ENCODE measurements around the gene SEPTIN2. TPM values are rescaled to one million over a fixed set of nuclear protein-coding genes. Genes with fewer than 3 reads are reported as not detected.
"Not testable (repeated sequence)": the region's sequence is repeated elsewhere in the genome, so short reads cannot be mapped to it uniquely, and the experiment has no call there.

Gene SEPTIN2
- total RNA-seq, 1 donor from 2014 or later = 217 TPM

- intact Hi-C loops (cut with micrococcal nuclease) = no loop called here
Measured at GRCh38 chr2:241344925-241345651, 29.4 kb downstream of the SEPTIN2 start.

- intact Hi-C loops (cut with micrococcal nuclease) = no loop called here
Measured at GRCh38 chr2:241349941-241350340, 34.2 kb downstream of the SEPTIN2 start.

GRCh38 chr2:241350530-241350877 is 34.8 kb downstream of the SEPTIN2 start:
- intact Hi-C loops (cut with micrococcal nuclease) = no loop called here

- intact Hi-C loops (cut with micrococcal nuclease) = no loop called here
Measured at GRCh38 chr2:241350878-241351639, 35.3 kb downstream of the SEPTIN2 start.

GRCh38 chr2:241351640-241352031 is 35.9 kb downstream of the SEPTIN2 start:
- intact Hi-C loops (cut with micrococcal nuclease) = no loop called here

- intact Hi-C loops (cut with micrococcal nuclease) = no loop called here
Measured at GRCh38 chr2:241352227-241352626, 36.5 kb downstream of the SEPTIN2 start.

GRCh38 chr2:241354668-241355658 is 39.2 kb downstream of the SEPTIN2 start:
- intact Hi-C loops (cut with micrococcal nuclease) = loop anchor here (1.0 to 5.0 kb wide), 3 partner anchors 318 to 788 kb away; partner anchors contain the start of genes DTYMK and RNPEPL1

GRCh38 chr2:241355983-241356870 is 40.5 kb downstream of the SEPTIN2 start, which contains the start of gene FARP2:
TSS of gene FARP2 (plus strand) at chr2:241356285. CDS start at chr2:241373108, 16,823 bp downstream.
- intact Hi-C loops (cut with micrococcal nuclease) = loop anchor here (1.0 to 5.0 kb wide), 16 partner anchors 41 to 789 kb away; partner anchors contain the start of genes D2HGDH, DTYMK, HDLBP and ING5

GRCh38 chr2:241356871-241357260 is 41.1 kb downstream of the SEPTIN2 start:
- intact Hi-C loops (cut with micrococcal nuclease) = loop anchor here (1.0 to 5.0 kb wide), 15 partner anchors 42 to 790 kb away; partner anchors contain the start of genes D2HGDH, HDLBP, ING5 and MTERF4

- intact Hi-C loops (cut with micrococcal nuclease) = loop anchor here (2.0 to 5.0 kb wide), 6 partner anchors 85 to 790 kb away; partner anchors contain the start of genes D2HGDH and RNPEPL1
Measured at GRCh38 chr2:241357531-241357930, 41.8 kb downstream of the SEPTIN2 start.

- intact Hi-C loops (cut with micrococcal nuclease) = loop anchor here (5.0 kb wide), 2 partner anchors 321 to 791 kb away; partner anchors contain the start of gene RNPEPL1
Measured at GRCh38 chr2:241358470-241358869, 42.7 kb downstream of the SEPTIN2 start.

GRCh38 chr2:241359481-241360045 is 43.8 kb downstream of the SEPTIN2 start:
- intact Hi-C loops (cut with micrococcal nuclease) = loop anchor here (5.0 kb wide), 2 partner anchors 322 to 792 kb away; partner anchors contain the start of gene RNPEPL1

- intact Hi-C loops (cut with micrococcal nuclease) = no loop called here
Measured at GRCh38 chr2:241363426-241363825, 47.7 kb downstream of the SEPTIN2 start.

GRCh38 chr2:241364781-241365180 is 49.1 kb downstream of the SEPTIN2 start:
- intact Hi-C loops (cut with micrococcal nuclease) = no loop called here

- intact Hi-C loops (cut with micrococcal nuclease) = no loop called here
Measured at GRCh38 chr2:241366678-241367077, 51.0 kb downstream of the SEPTIN2 start.

- intact Hi-C loops (cut with micrococcal nuclease) = no loop called here
Measured at GRCh38 chr2:241368643-241369042, 52.9 kb downstream of the SEPTIN2 start.

- intact Hi-C loops (cut with micrococcal nuclease) = no loop called here
Measured at GRCh38 chr2:241372361-241372992, 56.8 kb downstream of the SEPTIN2 start.

GRCh38 chr2:241373446-241373845 is 57.7 kb downstream of the SEPTIN2 start:
- intact Hi-C loops (cut with micrococcal nuclease) = no loop called here

- intact Hi-C loops (cut with micrococcal nuclease) = not testable (repeated sequence)
Measured at GRCh38 chr2:241373906-241374305, 58.2 kb downstream of the SEPTIN2 start.

Measured in T-helper 1 cell treated with Interleukin-12 subunit alpha and Interleukin-12 subunit beta and Interleukin-4 antibody, amounts not matched to agents 30 ng/mL and 1 ng/mL, for 36 hours (primary cell).